IgD-negative memory B cell (primary cell): Measurements from ENCODE around the gene WNK3. TPM values are rescaled to one million over a fixed set of nuclear protein-coding genes. Genes with fewer than 3 reads are reported as not detected.

Experiments used
- H3K27ac Mint-ChIP-seq, 3 donors: one replicate each; pipeline ENCODE4 v1.8.0; 2020 to 2022; ENCODE audit warnings: mild to moderate bottlenecking in 3 of 3, mixed read lengths in 3 of 3, moderate library complexity in 1 of 3
- H3K27me3 Mint-ChIP-seq: one replicate; pipeline ENCODE4 v1.8.0; 2021; ENCODE audit warnings: mixed read lengths
- H3K36me3 Mint-ChIP-seq: one replicate; pipeline ENCODE4 v1.8.0; 2020; ENCODE audit warnings: mild to moderate bottlenecking, mixed read lengths
- H3K4me1 Mint-ChIP-seq, 3 donors: one replicate each; pipeline ENCODE4 v1.8.0; 2020 to 2022; ENCODE audit warnings: mixed read lengths in 3 of 3, mild to moderate bottlenecking in 1 of 3
- H3K4me3 Mint-ChIP-seq, 4 donors: one replicate each; pipeline ENCODE4 v1.8.0; 2020 to 2022; ENCODE audit warnings: mild to moderate bottlenecking in 4 of 4, mixed read lengths in 4 of 4, moderate library complexity in 3 of 4
- H3K9me3 Mint-ChIP-seq, 3 donors: one replicate each; pipeline ENCODE4 v1.8.0; 2020 to 2021; ENCODE audit warnings: mixed read lengths in 3 of 3, mild to moderate bottlenecking in 1 of 3
- polyA plus RNA-seq: library from polyadenylated mRNA; unstranded; fragments of 300-500 nt; fragmentation: Illumina TruSeq; gene quantifications from one replicate; pipeline ENCODE4 v1.2.3, GENCODE V29; 2021

The WNK3 gene
- polyA plus RNA-seq, 1 donor from 2014 or later, result 1.2 TPM

GRCh38 chrX:54193085-54193821 is 164.6 kb downstream of the WNK3 start:
- no peaks in the 10 kb centered on the region for H3K27me3 Mint-ChIP-seq
- no peak overlapping the region for H3K27ac Mint-ChIP-seq
- no peak overlapping the region for H3K4me3 Mint-ChIP-seq
- H3K4me1 Mint-ChIP-seq, result no peaks in the 10 kb centered on the region
- H3K36me3 Mint-ChIP-seq, result no peaks in the 10 kb centered on the region
- no peaks in the 10 kb centered on the region for H3K9me3 Mint-ChIP-seq

- Mint-ChIP-seq H3K4me3 (no peak overlapping the region), H3K27me3 (no peaks in the 10 kb centered on the region), H3K36me3 (no peaks in the 10 kb centered on the region), H3K4me1 (peaks cover 8 to 25% (median 16%) of the 10 kb centered on the region in 3 donors), H3K27ac (no peak overlapping the region), H3K9me3 (no peaks in the 10 kb centered on the region)
These were observed 173.4 kb downstream of the WNK3 start for GRCh38 chrX:54184474-54184873.

- Mint-ChIP-seq H3K9me3 (no peaks in the 10 kb centered on the region), H3K27ac (peak within 1 kb of the TSS in 2 of 3 donors; percentile 47 to 84), H3K4me3 (peak within 1 kb of the TSS; percentile 77 to 93 (median 90)), H3K4me1 (peaks cover 12 to 32% (median 21%) of the 10 kb centered on the region in 3 donors), H3K36me3 (no peaks in the 10 kb centered on the region), H3K27me3 (no peaks in the 10 kb centered on the region)
These were observed 174.8 kb downstream of the WNK3 start, which contains the start of gene FAM120C for GRCh38 chrX:54182864-54183613. TSS of gene FAM120C (minus strand) at chrX:54183254. CDS start at chrX:54183198, 56 bp downstream.

GRCh38 chrX:54182194-54182863 is 175.5 kb downstream of the WNK3 start:
- H3K27ac Mint-ChIP-seq, result peak overlapping the region in 1 of 3 donors; percentile 84
- peak overlapping the region; percentile 64 to 93 (median 82) for H3K4me3 Mint-ChIP-seq
- peaks cover 15 to 39% (median 24%) of the 10 kb centered on the region in 3 donors for H3K4me1 Mint-ChIP-seq

GRCh38 chrX:54181202-54181953 is 176.5 kb downstream of the WNK3 start:
- no peaks in the 10 kb centered on the region for H3K36me3 Mint-ChIP-seq
- H3K4me1 Mint-ChIP-seq, result peaks cover 19 to 39% (median 32%) of the 10 kb centered on the region in 3 donors
- H3K9me3 Mint-ChIP-seq, result no peaks in the 10 kb centered on the region
- H3K4me3 Mint-ChIP-seq, result peak overlapping the region; percentile 64 to 93 (median 82)
- H3K27ac Mint-ChIP-seq, result peak overlapping the region in 2 of 3 donors; percentile 7 to 31
- no peaks in the 10 kb centered on the region for H3K27me3 Mint-ChIP-seq

More at GRCh38 chrX:54182194-54182863, 175.5 kb downstream of the WNK3 start:
- H3K9me3 Mint-ChIP-seq, result no peaks in the 10 kb centered on the region
- no peaks in the 10 kb centered on the region for H3K36me3 Mint-ChIP-seq
- H3K27me3 Mint-ChIP-seq, result no peaks in the 10 kb centered on the region

GRCh38 chrX:54180403-54180802 is 177.4 kb downstream of the WNK3 start:
- H3K4me1 Mint-ChIP-seq, result peaks cover 19 to 39% (median 32%) of the 10 kb centered on the region in 3 donors
- no peaks in the 10 kb centered on the region for H3K9me3 Mint-ChIP-seq
- H3K27ac Mint-ChIP-seq, result no peak overlapping the region

GRCh38 chrX:54178100-54178940 is 179.5 kb downstream of the WNK3 start:
- no peak overlapping the region for H3K27ac Mint-ChIP-seq
- H3K4me1 Mint-ChIP-seq, result peaks cover 16 to 43% (median 28%) of the 10 kb centered on the region in 3 donors
- peaks cover 1% of the 10 kb centered on the region for H3K36me3 Mint-ChIP-seq
- H3K9me3 Mint-ChIP-seq, result no peaks in the 10 kb centered on the region
- H3K27me3 Mint-ChIP-seq, result no peaks in the 10 kb centered on the region
- H3K4me3 Mint-ChIP-seq, result peak overlapping the region in 1 of 4 donors; percentile 79

More at GRCh38 chrX:54180403-54180802, 177.4 kb downstream of the WNK3 start:
- Mint-ChIP-seq H3K27me3 (no peaks in the 10 kb centered on the region), H3K36me3 (no peaks in the 10 kb centered on the region), H3K4me3 (peak overlapping the region in 2 of 4 donors; percentile 66 to 77)

GRCh38 chrX:54177306-54177705 is 180.5 kb downstream of the WNK3 start:
- Mint-ChIP-seq H3K36me3 (peaks cover 1% of the 10 kb centered on the region), H3K9me3 (no peaks in the 10 kb centered on the region), H3K4me3 (peak overlapping the region in 2 of 4 donors; percentile 35 to 79), H3K27ac (no peak overlapping the region), H3K27me3 (no peaks in the 10 kb centered on the region), H3K4me1 (peaks cover 16 to 43% (median 28%) of the 10 kb centered on the region in 3 donors)

GRCh38 chrX:54173791-54174190 is 184.1 kb downstream of the WNK3 start:
- Mint-ChIP-seq H3K9me3 (no peaks in the 10 kb centered on the region), H3K27me3 (no peaks in the 10 kb centered on the region), H3K36me3 (peaks cover 1% of the 10 kb centered on the region), H3K4me1 (peaks cover 8 to 17% (median 12%) of the 10 kb centered on the region in 3 donors), H3K27ac (no peak overlapping the region), H3K4me3 (no peak overlapping the region)

GRCh38 chrX:54172455-54172854 is 185.4 kb downstream of the WNK3 start:
- Mint-ChIP-seq H3K4me1 (peaks cover 5 to 10% (median 9%) of the 10 kb centered on the region in 3 donors), H3K36me3 (peaks cover 1% of the 10 kb centered on the region), H3K27me3 (no peaks in the 10 kb centered on the region), H3K4me3 (no peak overlapping the region), H3K27ac (no peak overlapping the region), H3K9me3 (no peaks in the 10 kb centered on the region)

- peaks cover 1% of the 10 kb centered on the region for H3K36me3 Mint-ChIP-seq
- no peak overlapping the region for H3K27ac Mint-ChIP-seq
- H3K9me3 Mint-ChIP-seq, result no peaks in the 10 kb centered on the region
- no peak overlapping the region for H3K4me3 Mint-ChIP-seq
- no peaks in the 10 kb centered on the region for H3K27me3 Mint-ChIP-seq
- H3K4me1 Mint-ChIP-seq, result peaks cover 2 to 9% (median 2%) of the 10 kb centered on the region in 3 donors
These were observed 186.2 kb downstream of the WNK3 start for GRCh38 chrX:54171527-54172250.

- Mint-ChIP-seq H3K4me1 (peaks cover 0 to 9% (median 1%) of the 10 kb centered on the region in 3 donors), H3K27ac (no peak overlapping the region), H3K27me3 (no peaks in the 10 kb centered on the region), H3K36me3 (peaks cover 1% of the 10 kb centered on the region), H3K9me3 (no peaks in the 10 kb centered on the region), H3K4me3 (no peak overlapping the region)
These were observed 186.8 kb downstream of the WNK3 start for GRCh38 chrX:54171091-54171490.

- Mint-ChIP-seq H3K27ac (no peak overlapping the region), H3K27me3 (no peaks in the 10 kb centered on the region)
These were observed 190.9 kb downstream of the WNK3 start for GRCh38 chrX:54166915-54167314.

More at GRCh38 chrX:54166915-54167314, 190.9 kb downstream of the WNK3 start:
- Mint-ChIP-seq H3K4me3 (no peak overlapping the region), H3K36me3 (no peaks in the 10 kb centered on the region), H3K9me3 (peaks cover 0 to 1% (median 0%) of the 10 kb centered on the region in 3 donors), H3K4me1 (peaks cover 0 to 1% (median 1%) of the 10 kb centered on the region in 3 donors)
